ENCODE measurements around the gene AGL. TPM values are rescaled to one million over a fixed set of nuclear protein-coding genes. Genes with fewer than 3 reads are reported as not detected.

The AGL gene
- total and polyA plus RNA-seq, 2 of the 8 experiments (the other 6 are each of a cell fraction or from before 2014, with no cell fraction given) = 2.7 to 19.2 TPM

DNA sequence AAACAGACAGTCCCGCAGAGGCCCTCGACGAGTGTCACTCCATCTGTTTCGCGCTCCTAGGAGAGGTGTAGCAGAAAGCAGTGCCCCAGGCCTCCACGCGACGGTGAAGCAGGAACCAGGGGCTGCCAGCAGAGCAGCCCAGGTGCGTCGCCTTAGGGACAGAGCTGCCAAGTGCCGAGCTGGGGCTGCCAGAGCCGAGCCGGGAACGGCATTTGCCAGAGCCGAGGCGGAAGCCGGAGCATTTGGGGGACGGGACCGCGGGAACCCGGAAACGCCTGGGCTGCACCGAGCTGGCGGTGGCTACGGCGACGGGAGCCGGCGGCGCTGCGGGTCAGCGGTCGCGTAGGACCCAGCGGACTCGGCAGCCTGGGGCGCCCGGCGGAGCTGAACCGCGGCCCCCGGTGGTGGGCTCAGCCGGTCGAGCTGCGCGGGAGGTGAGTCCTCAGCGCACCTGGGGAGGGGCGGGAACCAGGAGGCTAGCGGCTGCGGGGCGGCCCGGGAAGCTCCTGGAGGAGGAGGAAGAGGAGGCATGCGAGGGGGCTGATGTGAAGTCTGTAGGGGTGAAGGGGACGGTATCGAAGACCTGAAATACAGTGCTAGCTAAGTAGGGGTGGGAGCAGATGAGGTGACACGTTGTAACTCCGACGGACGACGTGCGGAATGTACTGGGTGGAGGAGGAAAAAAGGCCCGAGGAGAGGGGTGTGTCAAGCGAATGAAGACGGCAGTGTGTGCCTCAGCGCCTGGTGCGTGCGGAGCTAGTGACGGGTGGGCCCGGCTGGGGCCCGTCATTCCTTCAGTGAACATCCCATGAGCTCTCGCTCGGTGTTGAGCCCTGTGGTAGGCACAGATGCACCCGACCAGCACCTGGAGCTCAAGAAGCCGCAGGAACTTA is 119.8 kb downstream of the AGL start, which contains the start of gene SLC35A3 (continued):
- TF ChIP-seq, protein P1, sequence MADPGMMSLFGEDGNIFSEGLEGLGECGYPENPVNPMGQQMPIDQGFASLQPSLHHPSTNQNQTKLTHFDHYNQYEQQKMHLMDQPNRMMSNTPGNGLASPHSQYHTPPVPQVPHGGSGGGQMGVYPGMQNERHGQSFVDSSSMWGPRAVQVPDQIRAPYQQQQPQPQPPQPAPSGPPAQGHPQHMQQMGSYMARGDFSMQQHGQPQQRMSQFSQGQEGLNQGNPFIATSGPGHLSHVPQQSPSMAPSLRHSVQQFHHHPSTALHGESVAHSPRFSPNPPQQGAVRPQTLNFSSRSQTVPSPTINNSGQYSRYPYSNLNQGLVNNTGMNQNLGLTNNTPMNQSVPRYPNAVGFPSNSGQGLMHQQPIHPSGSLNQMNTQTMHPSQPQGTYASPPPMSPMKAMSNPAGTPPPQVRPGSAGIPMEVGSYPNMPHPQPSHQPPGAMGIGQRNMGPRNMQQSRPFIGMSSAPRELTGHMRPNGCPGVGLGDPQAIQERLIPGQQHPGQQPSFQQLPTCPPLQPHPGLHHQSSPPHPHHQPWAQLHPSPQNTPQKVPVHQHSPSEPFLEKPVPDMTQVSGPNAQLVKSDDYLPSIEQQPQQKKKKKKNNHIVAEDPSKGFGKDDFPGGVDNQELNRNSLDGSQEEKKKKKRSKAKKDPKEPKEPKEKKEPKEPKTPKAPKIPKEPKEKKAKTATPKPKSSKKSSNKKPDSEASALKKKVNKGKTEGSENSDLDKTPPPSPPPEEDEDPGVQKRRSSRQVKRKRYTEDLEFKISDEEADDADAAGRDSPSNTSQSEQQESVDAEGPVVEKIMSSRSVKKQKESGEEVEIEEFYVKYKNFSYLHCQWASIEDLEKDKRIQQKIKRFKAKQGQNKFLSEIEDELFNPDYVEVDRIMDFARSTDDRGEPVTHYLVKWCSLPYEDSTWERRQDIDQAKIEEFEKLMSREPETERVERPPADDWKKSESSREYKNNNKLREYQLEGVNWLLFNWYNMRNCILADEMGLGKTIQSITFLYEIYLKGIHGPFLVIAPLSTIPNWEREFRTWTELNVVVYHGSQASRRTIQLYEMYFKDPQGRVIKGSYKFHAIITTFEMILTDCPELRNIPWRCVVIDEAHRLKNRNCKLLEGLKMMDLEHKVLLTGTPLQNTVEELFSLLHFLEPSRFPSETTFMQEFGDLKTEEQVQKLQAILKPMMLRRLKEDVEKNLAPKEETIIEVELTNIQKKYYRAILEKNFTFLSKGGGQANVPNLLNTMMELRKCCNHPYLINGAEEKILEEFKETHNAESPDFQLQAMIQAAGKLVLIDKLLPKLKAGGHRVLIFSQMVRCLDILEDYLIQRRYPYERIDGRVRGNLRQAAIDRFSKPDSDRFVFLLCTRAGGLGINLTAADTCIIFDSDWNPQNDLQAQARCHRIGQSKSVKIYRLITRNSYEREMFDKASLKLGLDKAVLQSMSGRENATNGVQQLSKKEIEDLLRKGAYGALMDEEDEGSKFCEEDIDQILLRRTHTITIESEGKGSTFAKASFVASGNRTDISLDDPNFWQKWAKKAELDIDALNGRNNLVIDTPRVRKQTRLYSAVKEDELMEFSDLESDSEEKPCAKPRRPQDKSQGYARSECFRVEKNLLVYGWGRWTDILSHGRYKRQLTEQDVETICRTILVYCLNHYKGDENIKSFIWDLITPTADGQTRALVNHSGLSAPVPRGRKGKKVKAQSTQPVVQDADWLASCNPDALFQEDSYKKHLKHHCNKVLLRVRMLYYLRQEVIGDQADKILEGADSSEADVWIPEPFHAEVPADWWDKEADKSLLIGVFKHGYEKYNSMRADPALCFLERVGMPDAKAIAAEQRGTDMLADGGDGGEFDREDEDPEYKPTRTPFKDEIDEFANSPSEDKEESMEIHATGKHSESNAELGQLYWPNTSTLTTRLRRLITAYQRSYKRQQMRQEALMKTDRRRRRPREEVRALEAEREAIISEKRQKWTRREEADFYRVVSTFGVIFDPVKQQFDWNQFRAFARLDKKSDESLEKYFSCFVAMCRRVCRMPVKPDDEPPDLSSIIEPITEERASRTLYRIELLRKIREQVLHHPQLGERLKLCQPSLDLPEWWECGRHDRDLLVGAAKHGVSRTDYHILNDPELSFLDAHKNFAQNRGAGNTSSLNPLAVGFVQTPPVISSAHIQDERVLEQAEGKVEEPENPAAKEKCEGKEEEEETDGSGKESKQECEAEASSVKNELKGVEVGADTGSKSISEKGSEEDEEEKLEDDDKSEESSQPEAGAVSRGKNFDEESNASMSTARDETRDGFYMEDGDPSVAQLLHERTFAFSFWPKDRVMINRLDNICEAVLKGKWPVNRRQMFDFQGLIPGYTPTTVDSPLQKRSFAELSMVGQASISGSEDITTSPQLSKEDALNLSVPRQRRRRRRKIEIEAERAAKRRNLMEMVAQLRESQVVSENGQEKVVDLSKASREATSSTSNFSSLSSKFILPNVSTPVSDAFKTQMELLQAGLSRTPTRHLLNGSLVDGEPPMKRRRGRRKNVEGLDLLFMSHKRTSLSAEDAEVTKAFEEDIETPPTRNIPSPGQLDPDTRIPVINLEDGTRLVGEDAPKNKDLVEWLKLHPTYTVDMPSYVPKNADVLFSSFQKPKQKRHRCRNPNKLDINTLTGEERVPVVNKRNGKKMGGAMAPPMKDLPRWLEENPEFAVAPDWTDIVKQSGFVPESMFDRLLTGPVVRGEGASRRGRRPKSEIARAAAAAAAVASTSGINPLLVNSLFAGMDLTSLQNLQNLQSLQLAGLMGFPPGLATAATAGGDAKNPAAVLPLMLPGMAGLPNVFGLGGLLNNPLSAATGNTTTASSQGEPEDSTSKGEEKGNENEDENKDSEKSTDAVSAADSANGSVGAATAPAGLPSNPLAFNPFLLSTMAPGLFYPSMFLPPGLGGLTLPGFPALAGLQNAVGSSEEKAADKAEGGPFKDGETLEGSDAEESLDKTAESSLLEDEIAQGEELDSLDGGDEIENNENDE (IDR thresholded peaks at IDR 0.05; ENCODE audit: insufficient replicate concordance, low read length) = no peak
- no peak for TF ChIP-seq EZH2 (IDR thresholded peaks at IDR 0.05; ENCODE audit: low read depth, low read length, severe bottlenecking)
- TF ChIP-seq MAFK (IDR thresholded peaks at IDR 0.05; ENCODE audit: low read depth, low read length) = no peak
- peak; percentile 97 for TF ChIP-seq TAF1 (IDR thresholded peaks at IDR 0.05; ENCODE audit: low read depth, low read length)
- TF ChIP-seq SUZ12 (IDR thresholded peaks at IDR 0.05; ENCODE audit: low read length) = no peak
- TF ChIP-seq, protein P2, sequence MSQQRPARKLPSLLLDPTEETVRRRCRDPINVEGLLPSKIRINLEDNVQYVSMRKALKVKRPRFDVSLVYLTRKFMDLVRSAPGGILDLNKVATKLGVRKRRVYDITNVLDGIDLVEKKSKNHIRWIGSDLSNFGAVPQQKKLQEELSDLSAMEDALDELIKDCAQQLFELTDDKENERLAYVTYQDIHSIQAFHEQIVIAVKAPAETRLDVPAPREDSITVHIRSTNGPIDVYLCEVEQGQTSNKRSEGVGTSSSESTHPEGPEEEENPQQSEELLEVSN (IDR thresholded peaks at IDR 0.05) = peak; percentile 76
- TF ChIP-seq JUN (IDR thresholded peaks at IDR 0.05; ENCODE audit: low read depth, low read length) = no peak
- TF ChIP-seq SP1 (IDR thresholded peaks at IDR 0.05; ENCODE audit: low read depth, low read length) = peak; percentile 69; the same call in 1 of the 2 replicates
- peak; percentile 70 for TF ChIP-seq KDM4A (IDR thresholded peaks at IDR 0.05; ENCODE audit: low read depth, low read length, severe bottlenecking)
